Lower leg skin (tissue), 4 donors: ENCODE data around the gene SLC35F3. TPM values are rescaled to one million over a fixed set of nuclear protein-coding genes. Genes with fewer than 3 reads are reported as not detected.

ENCODE experiments used
- DNase-seq, 2 donors: peaks; one replicate each; pipeline ENCODE4 v3.0.0-alpha.2; 2019; ENCODE audit warnings: low spot score in 2 of 2
- H3K4me3 ChIP-seq: fragments of 200-600 bp; sonication (generic); 2 replicates; pipeline ENCODE4 v1.5.1; 2017; ENCODE audit warnings: mild to moderate bottlenecking, low read depth; ENCODE audit not compliant: poor library complexity, severe bottlenecking
- POLR2A ChIP-seq, 2 donors: fragments of 450-650 bp; IDR thresholded peaks; one replicate each; pipeline ENCODE4 v1.6.1; 2016 to 2017; ENCODE audit warnings: antibody characterized with exemption in 2 of 2, mild to moderate bottlenecking in 1 of 2, moderate library complexity in 1 of 2
- WGBS, 2 donors: methylation state at CpG; one replicate each; pipeline ENCODE4 v1.1.5; 2018; 5-methylcytosine and 5-hydroxymethylcytosine counted together
- intact Hi-C: fragments of 100-400 bp; cut with DNase I; formaldehyde crosslinking; loops from one replicate; pipeline ENCODE4 v1.15.0; 2023; ENCODE audit warnings: low total_unique reads
- total RNA-seq, 4 donors: library from RNA; depleted of rRNA; stranded (reverse); fragments of >200 nt; gene quantifications; one replicate each; pipeline ENCODE4 v1.1.0, GENCODE V29; 2016
- TF ChIP-seq, protein P1 (sequence below), 3 donors: fragments of 450-650 bp; IDR thresholded peaks; one replicate each; pipeline ENCODE4 v1.5.1; 2016; ENCODE audit warnings: antibody characterized with exemption in 3 of 3, mild to moderate bottlenecking in 3 of 3, moderate library complexity in 2 of 3

SLC35F3 gene
- total RNA-seq, 4 donors from 2014 or later = 0.42 to 0.83 (median 0.64) TPM

DNA sequence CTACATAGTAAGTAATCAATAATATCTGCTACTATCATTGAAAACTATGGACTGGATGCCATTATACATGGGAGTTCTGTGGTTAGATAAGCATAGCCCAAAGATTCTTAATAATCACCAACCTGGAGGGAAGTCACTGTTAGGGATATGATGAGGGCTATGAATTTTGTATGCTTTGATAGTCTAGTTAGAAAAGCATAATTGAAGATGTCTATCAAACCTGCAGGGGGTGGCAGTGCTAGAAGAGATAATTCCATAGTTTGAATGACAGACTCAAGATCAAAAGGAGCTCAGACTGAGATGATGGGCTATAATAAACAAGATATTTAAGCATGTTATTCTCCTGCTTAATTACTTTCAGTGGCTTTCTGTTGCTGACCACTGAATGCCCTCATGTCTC lies 453.4 kb downstream of the SLC35F3 start:
- TF ChIP-seq POLR2A (IDR thresholded peaks at IDR 0.05) = no peak
- TF ChIP-seq, protein P1, sequence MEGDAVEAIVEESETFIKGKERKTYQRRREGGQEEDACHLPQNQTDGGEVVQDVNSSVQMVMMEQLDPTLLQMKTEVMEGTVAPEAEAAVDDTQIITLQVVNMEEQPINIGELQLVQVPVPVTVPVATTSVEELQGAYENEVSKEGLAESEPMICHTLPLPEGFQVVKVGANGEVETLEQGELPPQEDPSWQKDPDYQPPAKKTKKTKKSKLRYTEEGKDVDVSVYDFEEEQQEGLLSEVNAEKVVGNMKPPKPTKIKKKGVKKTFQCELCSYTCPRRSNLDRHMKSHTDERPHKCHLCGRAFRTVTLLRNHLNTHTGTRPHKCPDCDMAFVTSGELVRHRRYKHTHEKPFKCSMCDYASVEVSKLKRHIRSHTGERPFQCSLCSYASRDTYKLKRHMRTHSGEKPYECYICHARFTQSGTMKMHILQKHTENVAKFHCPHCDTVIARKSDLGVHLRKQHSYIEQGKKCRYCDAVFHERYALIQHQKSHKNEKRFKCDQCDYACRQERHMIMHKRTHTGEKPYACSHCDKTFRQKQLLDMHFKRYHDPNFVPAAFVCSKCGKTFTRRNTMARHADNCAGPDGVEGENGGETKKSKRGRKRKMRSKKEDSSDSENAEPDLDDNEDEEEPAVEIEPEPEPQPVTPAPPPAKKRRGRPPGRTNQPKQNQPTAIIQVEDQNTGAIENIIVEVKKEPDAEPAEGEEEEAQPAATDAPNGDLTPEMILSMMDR (IDR thresholded peaks at IDR 0.05) = no peak
- no peak overlapping the region for H3K4me3 ChIP-seq
- intact Hi-C loops = no loop called here
- no peak for DNase-seq

DNA sequence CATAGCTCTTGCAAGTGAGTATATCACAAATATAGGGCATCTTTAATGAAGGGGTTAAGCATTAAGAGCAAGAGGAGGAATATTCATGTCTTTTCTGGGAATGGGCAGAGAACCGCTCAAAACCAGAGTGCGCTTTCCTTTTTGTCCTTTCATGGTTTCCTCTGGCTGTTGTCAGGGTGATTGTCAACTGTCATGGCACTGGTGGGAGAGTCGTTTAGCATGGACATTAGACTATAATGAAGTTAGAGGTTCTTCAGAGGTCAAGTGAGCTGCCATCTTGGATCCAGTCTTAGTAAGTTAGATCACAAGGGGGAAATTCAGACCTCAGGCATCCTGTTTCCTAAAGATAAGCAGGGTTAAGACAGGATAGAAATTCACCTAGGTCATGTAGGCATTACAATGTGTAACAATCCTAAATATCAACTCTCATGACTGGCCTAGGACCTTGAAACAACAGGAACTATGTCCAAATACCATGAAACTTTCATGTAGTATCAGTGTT lies 456.7 kb downstream of the SLC35F3 start:
- no peak for TF ChIP-seq POLR2A (IDR thresholded peaks at IDR 0.05)
- TF ChIP-seq, protein P1 (IDR thresholded peaks at IDR 0.05) = no peak
- WGBS, 2 donors = 79 to 85% methylated on average over 3 of the region's 3 CpGs
- intact Hi-C loops = no loop called here
- no peak overlapping the region for H3K4me3 ChIP-seq
- no peak for DNase-seq

DNA sequence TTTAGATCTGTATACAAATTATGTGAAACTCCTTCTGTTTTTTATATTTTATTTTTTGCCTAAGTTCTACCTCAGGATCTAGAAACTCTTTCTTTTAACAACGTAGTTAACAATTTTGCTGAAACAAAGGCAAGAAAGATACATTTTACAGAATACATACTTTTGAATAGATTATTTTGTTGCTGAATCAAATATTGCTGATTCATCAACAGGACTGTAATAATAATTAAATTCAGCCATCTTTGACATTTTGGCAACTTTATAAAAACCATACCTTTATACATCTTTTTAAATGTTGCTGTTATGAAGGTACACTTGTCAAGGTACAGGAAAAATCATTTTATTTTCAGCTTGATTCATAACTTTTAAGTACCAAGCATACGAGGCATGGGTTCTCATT lies 458.1 kb downstream of the SLC35F3 start:
- TF ChIP-seq, protein P1 (IDR thresholded peaks at IDR 0.05) = no peak
- TF ChIP-seq POLR2A (IDR thresholded peaks at IDR 0.05) = no peak
- WGBS, 2 donors = 83 to 92% methylated on average over 2 of the region's 2 CpGs
- DNase-seq = no peak
- intact Hi-C loops = no loop called here
- H3K4me3 ChIP-seq = no peak overlapping the region

DNA sequence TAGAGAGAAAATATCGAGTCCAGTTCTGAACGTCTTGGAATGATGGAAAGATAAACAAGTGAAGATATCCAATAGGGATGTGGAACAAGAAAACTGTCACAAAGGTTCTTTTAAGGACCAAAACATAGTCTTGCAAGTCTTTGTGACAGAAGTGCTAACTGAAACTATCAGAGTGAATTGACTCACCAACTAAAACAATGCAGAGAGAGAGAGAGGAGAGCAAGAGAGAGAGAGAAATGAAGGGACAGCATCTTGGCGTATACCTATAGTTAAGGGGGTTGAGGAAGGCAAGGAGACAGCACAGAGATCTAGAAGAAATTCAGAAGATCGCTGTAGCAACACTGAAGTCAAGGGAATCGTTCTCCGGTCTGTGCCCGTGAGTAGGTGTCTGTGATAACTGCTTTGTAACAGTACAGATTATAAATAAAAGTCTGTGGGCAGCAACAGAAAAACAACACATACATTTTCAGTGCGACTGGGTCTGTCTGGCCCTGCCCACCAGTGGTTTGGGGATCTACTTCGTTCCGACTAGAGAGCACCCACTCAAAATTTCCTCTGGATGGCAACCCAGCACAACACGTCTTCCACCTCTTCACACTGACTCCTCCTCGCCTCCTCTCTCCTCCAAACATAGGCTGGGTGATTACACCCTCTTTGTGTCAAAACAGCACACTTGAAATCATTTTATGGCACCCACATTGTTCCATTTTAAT lies 464.0 kb downstream of the SLC35F3 start:
- 73 to 74% methylated on average over 12 of the region's 12 CpGs for WGBS, 2 donors
- no peak overlapping the region for H3K4me3 ChIP-seq
- DNase-seq = no peak
- no peak for TF ChIP-seq POLR2A (IDR thresholded peaks at IDR 0.05)
- TF ChIP-seq, protein P1 (IDR thresholded peaks at IDR 0.05) = no peak
- intact Hi-C loops = no loop called here

DNA sequence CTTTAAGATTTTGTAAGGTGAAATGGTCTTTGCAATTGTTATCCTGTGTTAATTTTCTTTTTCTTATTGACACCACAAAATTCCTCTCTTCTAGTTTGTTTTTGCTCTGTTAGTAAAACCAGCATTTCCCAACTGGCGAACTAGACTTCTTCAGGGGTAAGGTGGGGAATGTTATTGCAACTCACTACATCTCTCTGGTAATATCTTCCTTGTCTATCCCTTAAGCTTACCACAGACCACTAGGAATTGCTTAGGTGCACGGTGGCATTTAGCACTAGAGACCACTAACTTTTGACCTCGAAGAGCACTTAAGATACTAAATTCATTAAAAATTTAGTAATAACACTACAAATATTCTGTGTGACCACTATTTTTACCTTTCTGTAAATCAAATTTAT lies 464.6 kb downstream of the SLC35F3 start:
- DNase-seq = no peak
- intact Hi-C loops = no loop called here
- TF ChIP-seq, protein P1 (IDR thresholded peaks at IDR 0.05) = no peak
- no peak for TF ChIP-seq POLR2A (IDR thresholded peaks at IDR 0.05)
- H3K4me3 ChIP-seq = no peak overlapping the region
- whole genome bisulfite sequencing, 2 donors = 89 to 96% methylated on average over 3 of the region's 3 CpGs

DNA sequence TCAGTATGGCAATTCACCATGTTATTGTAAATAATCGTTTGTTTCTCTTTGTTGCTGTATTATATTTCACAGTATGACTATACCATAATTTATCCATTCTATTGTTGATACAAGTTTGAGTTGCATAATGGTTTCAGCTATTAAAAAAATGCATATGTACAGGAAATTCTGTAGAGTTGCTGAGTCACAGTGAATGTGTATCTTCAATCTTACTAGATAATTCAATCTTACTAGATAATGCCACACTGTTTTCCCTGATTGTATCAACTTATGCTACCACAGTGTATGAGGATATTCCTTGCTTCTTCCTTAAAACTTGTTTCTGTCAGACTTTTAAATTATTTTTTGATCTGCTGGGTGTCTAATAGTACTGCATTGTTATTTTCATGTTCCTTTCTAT lies 465.3 kb downstream of the SLC35F3 start:
- TF ChIP-seq, protein P1 (IDR thresholded peaks at IDR 0.05) = no peak
- no peak for TF ChIP-seq POLR2A (IDR thresholded peaks at IDR 0.05)
- no peak overlapping the region for H3K4me3 ChIP-seq
- WGBS, 2 donors = 64 to 66% methylated on average over 1 of the region's 1 CpG
- intact Hi-C loops = no loop called here
- DNase-seq = no peak
